Camera-type eye (tissue), 1 donor: ENCODE results near the gene RALGDS. TPM values are rescaled to one million over a fixed set of nuclear protein-coding genes. Genes with fewer than 3 reads are reported as not detected.

Experiments
- total RNA-seq: library from RNA; depleted of rRNA; stranded (reverse); fragments of >200 nt; gene quantifications from one replicate; pipeline ENCODE4 v1.2.3, GENCODE V29; 2014

The RALGDS gene
- 72.9 TPM for total RNA-seq

GRCh38 chr9:133121198-133121914 is at the start of gene RALGDS:
TSS of gene RALGDS (minus strand) at chr9:133121240. CDS start at chr9:133121154, 86 bp downstream.

DNA sequence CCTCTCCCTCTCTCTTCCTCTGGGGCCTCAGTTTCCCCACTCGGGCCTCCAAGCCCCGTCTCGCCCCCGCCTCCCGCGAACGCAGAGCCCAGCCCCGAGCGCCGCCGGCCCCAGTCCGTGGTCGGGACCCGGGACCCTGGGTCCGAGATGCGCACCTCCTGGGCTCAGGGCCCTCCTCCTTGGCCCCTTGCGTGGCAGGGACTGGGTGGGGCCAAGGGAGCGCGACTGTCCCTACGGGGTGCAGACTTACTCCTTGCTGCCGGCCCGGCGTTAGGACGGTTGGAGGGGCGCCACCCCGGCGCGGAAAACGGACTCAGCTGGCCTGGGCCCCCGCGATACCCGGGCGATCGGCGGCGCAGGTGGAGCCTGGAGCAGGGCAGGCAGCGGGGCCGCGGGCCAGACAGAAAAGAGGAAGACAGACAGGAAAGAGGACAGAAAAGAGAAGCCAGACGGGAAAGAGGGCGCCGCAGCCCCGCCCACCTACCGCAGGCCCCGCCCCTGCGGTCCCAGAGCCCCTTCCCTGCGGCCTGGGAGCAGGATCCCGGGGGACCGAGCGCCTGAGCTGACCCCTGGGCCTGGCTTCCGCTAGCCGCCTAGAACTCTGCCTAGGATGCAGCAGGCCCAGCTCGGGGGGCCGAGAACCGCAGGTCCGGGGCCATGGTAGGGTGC is 42.6 kb upstream of the RALGDS start, which contains the start of gene GBGT1:
TSS of gene GBGT1 (minus strand) at position 411 of the 669 bp plus-strand sequence. CDS start 1,502 bp downstream, outside the sequence.

GRCh38 chr9:133061764-133062145 is 59.3 kb downstream of the RALGDS start, which contains the start of gene CEL:
TSS of gene CEL (plus strand) at chr9:133061981. CDS start at chr9:133062003, 22 bp downstream.

Other genes starting within 250 kb of the RALGDS start
- 2.1 TPM for gene AK8, start 243.0 kb downstream of the RALGDS start, total RNA-seq
- 2.8 TPM for gene SPACA9, start 242.3 kb downstream of the RALGDS start, total RNA-seq
- 86.5 TPM for gene TSC1, start 176.6 kb downstream of the RALGDS start, total RNA-seq
- 1.4 TPM for gene GFI1B, start 142.5 kb downstream of the RALGDS start, total RNA-seq
- 48.3 TPM for gene GTF3C5, start 90.2 kb downstream of the RALGDS start, total RNA-seq
- 0.77 TPM for gene CEL, start 59.3 kb downstream of the RALGDS start, total RNA-seq
- gene GBGT1, start 42.7 kb upstream of the RALGDS start, total RNA-seq: 10.4 TPM
- not detected for gene OBP2B, start 88.0 kb upstream of the RALGDS start, total RNA-seq
- gene ABO, start 154.0 kb upstream of the RALGDS start, total RNA-seq: 2.0 TPM
- 20.2 TPM for gene SURF6, start 214.9 kb upstream of the RALGDS start, total RNA-seq
- gene MED22, start 226.9 kb upstream of the RALGDS start, total RNA-seq: 50.6 TPM
- 1,215 TPM for gene RPL7A, start 227.0 kb upstream of the RALGDS start, total RNA-seq
- 18.3 TPM for gene SURF1, start 235.2 kb upstream of the RALGDS start, total RNA-seq
- gene SURF2, start 235.3 kb upstream of the RALGDS start, total RNA-seq: 9.7 TPM